AG04449 (cell line): ENCODE data around the gene IQCK.

ENCODE experiments used
- CTCF ChIA-PET: fragments of 350-600 bp; formaldehyde crosslinking; extraction: SDS; loops from one replicate; lab custom pipeline; 2021; ENCODE audit warnings: antibody characterized with exemption; lab: Yijun Ruan, JAX
- POLR2A ChIA-PET: fragments of 400-600, 350-600 bp; formaldehyde crosslinking; extraction: SDS; loops from one replicate; lab custom pipeline; 2020; ENCODE audit warnings: antibody characterized with exemption, inconsistent platforms; lab: Yijun Ruan, JAX
- DNase-seq: peaks from one replicate; pipeline ENCODE4 v3.0.0-alpha.2; 2010; ENCODE audit warnings: low read depth, low spot score
- H3K4me3 ChIP-seq: 2 replicates; pipeline ENCODE4 v1.5.1; 2011; ENCODE audit warnings: low read depth, mild to moderate bottlenecking, control low read depth, low read length
- TF ChIP-seq, protein P1 (sequence below): IDR thresholded peaks from one replicate; pipeline ENCODE4 v1.5.1; 2011; ENCODE audit warnings: mild to moderate bottlenecking, moderate library complexity, low read length, control low read depth, inconsistent platforms; ENCODE audit not compliant: insufficient read depth; ENCODE audit errors: missing control alignments

The IQCK gene

DNA sequence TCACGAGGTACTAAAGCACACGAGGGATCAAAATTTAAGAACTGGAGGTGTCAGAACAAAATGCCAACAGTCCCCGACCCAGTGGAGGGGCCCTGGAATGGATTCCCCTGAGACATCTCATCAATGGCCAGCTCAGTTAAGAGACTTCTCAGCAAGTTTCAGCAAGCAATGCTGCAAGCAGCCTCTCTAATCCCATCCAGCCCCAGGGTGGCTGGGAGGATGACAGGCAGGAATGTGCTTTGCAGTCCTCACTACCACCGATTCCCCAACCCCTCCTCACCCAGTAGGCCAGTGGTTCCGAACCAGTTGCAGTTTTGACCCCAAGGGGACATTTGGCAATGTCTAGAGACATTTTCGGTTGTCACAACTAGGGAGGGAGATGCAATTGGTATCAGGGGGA, 157.8 kb downstream of the IQCK start:
- CTCF ChIA-PET: interaction anchor here (1.1 to 1.9 kb wide), 3 partner anchors 9 to 274 kb away, joined by 3 to 7 read pairs (median 4); partner anchors contain the start of gene GPRC5B
- DNase-seq: no peak
- POLR2A ChIA-PET: no interaction called here
- TF ChIP-seq, protein P1, sequence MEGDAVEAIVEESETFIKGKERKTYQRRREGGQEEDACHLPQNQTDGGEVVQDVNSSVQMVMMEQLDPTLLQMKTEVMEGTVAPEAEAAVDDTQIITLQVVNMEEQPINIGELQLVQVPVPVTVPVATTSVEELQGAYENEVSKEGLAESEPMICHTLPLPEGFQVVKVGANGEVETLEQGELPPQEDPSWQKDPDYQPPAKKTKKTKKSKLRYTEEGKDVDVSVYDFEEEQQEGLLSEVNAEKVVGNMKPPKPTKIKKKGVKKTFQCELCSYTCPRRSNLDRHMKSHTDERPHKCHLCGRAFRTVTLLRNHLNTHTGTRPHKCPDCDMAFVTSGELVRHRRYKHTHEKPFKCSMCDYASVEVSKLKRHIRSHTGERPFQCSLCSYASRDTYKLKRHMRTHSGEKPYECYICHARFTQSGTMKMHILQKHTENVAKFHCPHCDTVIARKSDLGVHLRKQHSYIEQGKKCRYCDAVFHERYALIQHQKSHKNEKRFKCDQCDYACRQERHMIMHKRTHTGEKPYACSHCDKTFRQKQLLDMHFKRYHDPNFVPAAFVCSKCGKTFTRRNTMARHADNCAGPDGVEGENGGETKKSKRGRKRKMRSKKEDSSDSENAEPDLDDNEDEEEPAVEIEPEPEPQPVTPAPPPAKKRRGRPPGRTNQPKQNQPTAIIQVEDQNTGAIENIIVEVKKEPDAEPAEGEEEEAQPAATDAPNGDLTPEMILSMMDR: no peak
- no peak overlapping the region for H3K4me3 ChIP-seq

GRCh38 chr16:19876501-19877059, 158.5 kb downstream of the IQCK start:
- ChIA-PET POLR2A (no interaction called here), CTCF (interaction anchor here (1.1 to 1.9 kb wide), 3 partner anchors 8 to 275 kb away, joined by 3 to 7 read pairs (median 4); partner anchors contain the start of gene GPRC5B)
- TF ChIP-seq, protein P1: no peak
- DNase-seq: no peak
- no peak overlapping the region for H3K4me3 ChIP-seq

- TF ChIP-seq, protein P1: no peak
- H3K4me3 ChIP-seq: no peak overlapping the region
- ChIA-PET CTCF (interaction anchor here (1.1 to 2.7 kb wide), 2 partner anchors 10 to 277 kb away, joined by 3 to 15 read pairs; no protein-coding TSS in a partner anchor), POLR2A (no interaction called here)
- DNase-seq: no peak
Measured at GRCh38 chr16:19878757-19879156, 160.7 kb downstream of the IQCK start.

GRCh38 chr16:19879241-19879792, 161.2 kb downstream of the IQCK start:
- ChIA-PET CTCF (interaction anchor here (2.7 kb wide), 1 partner anchor 278 kb away, joined by 15 read pairs; no protein-coding TSS in a partner anchor), POLR2A (no interaction called here)
- TF ChIP-seq, protein P1: no peak
- DNase-seq: no peak
- H3K4me3 ChIP-seq: no peak overlapping the region

GRCh38 chr16:19881028-19881427, 163.0 kb downstream of the IQCK start:
- H3K4me3 ChIP-seq: no peak overlapping the region
- ChIA-PET POLR2A (no interaction called here), CTCF (interaction anchor here (2.7 kb wide), 1 partner anchor 279 kb away, joined by 15 read pairs; no protein-coding TSS in a partner anchor)
- DNase-seq: no peak
- TF ChIP-seq, protein P1: no peak

- no peak for DNase-seq
- TF ChIP-seq, protein P1: no peak
- ChIA-PET CTCF (interaction anchor here (0.9 to 1.6 kb wide), 7 partner anchors 8 to 298 kb away, joined by 3 to 7 read pairs (median 3); no protein-coding TSS in a partner anchor), POLR2A (no interaction called here)
- H3K4me3 ChIP-seq: no peak overlapping the region
Measured at GRCh38 chr16:19881783-19882182, 163.7 kb downstream of the IQCK start.
